KMS-11 (cell line): ENCODE measurements around the gene ZNF668.

Experiments used
- H2AFZ ChIP-seq: fragments of 200-600 bp; sonication (generic); 2 replicates; pipeline ENCODE4 v1.6.1; 2016; ENCODE audit warnings: antibody characterized with exemption, mixed run types, low read depth
- H3K27ac ChIP-seq: fragments of 200-600 bp; sonication (generic); 2 replicates; pipeline ENCODE4 v1.6.1; 2016; ENCODE audit warnings: mild to moderate bottlenecking, mixed run types
- H3K27me3 ChIP-seq: fragments of 200-600 bp; sonication (generic); 2 replicates; pipeline ENCODE4 v1.6.1; 2017; ENCODE audit warnings: mild to moderate bottlenecking, low read depth, mixed run types, moderate library complexity; ENCODE audit not compliant: insufficient read depth
- H3K36me3 ChIP-seq: fragments of 200-600 bp; sonication (generic); 2 replicates; pipeline ENCODE4 v1.6.1; 2017; ENCODE audit warnings: mild to moderate bottlenecking, mixed run types; ENCODE audit not compliant: insufficient read depth
- H3K4me1 ChIP-seq: fragments of 200-600 bp; sonication (generic); 2 replicates; pipeline ENCODE4 v1.6.1; 2016; ENCODE audit warnings: mild to moderate bottlenecking, low read depth, mixed run types; ENCODE audit not compliant: poor library complexity, severe bottlenecking
- H3K4me2 ChIP-seq: fragments of 200-600 bp; sonication (generic); 2 replicates; pipeline ENCODE4 v1.7.0; 2016; ENCODE audit warnings: mild to moderate bottlenecking, mixed run types
- H3K4me3 ChIP-seq: fragments of 200-600 bp; sonication (generic); IDR thresholded peaks from 2 replicates; pipeline ENCODE4 v1.6.1; 2017; ENCODE audit warnings: low read depth, low read length, mixed read lengths; ENCODE audit not compliant: insufficient read depth
- H3K79me2 ChIP-seq: fragments of 200-600 bp; sonication (generic); 2 replicates; pipeline ENCODE4 v1.6.1; 2016; ENCODE audit warnings: low read depth, mixed run types; ENCODE audit not compliant: insufficient read depth
- H3K9ac ChIP-seq: fragments of 200-600 bp; sonication (generic); 2 replicates; pipeline ENCODE4 v1.6.1; 2016; ENCODE audit warnings: mild to moderate bottlenecking, mixed run types
- H4K20me1 ChIP-seq: fragments of 200-600 bp; sonication (generic); 2 replicates; pipeline ENCODE4 v1.6.1; 2016; ENCODE audit warnings: mild to moderate bottlenecking, mixed run types; ENCODE audit not compliant: insufficient read depth
- CTCF ChIP-seq: fragments of 200-600 bp; sonication (generic); conservative IDR thresholded peaks from 2 replicates; pipeline ENCODE4 v1.6.1; 2017; ENCODE audit warnings: low read depth, mild to moderate bottlenecking, antibody characterized with exemption, low read length, moderate library complexity, mixed read lengths

Gene ZNF668

DNA sequence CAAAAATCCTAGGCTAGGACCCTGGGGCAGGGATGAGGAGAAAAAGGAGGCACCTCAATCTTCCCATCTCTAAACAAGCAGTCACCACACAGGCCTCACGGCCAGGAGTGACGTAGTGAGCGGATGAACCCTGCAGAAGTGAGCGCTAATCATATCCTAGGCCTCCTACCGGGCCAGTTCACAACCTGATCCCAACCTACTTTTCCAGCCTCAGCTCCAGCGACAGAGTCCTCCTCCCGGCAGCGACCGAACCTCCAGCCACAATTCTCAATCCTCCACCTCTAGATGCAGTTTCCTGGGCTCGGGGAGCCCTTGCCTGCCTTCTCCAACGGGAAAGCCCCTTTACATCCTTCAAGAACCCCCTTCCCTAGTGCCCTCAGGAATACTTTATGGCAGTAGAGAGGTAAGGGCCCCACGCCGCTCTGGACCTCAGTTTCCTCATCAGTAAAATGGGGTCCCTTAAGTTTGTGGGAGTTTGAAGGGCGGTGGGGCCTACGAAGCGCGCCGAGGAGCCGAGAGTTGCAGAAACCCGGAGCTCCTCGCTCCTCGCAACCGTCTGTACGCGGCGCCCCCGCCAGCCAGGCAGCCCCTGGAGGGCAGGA lies 1.4 kb downstream of the ZNF668 start:
- H3K27ac ChIP-seq, result peak overlapping the region; percentile 70
- H3K4me3 ChIP-seq, result no peak overlapping the region
- no peak for TF ChIP-seq CTCF
- peaks cover 73% of the 10 kb centered on the region for H3K79me2 ChIP-seq
- no peaks in the 10 kb centered on the region for H4K20me1 ChIP-seq
- peaks cover 25% of the 10 kb centered on the region for H3K4me1 ChIP-seq
- peak overlapping the region; percentile 90 for H2AFZ ChIP-seq
- H3K9ac ChIP-seq, result peak overlapping the region; percentile 81
- H3K27me3 ChIP-seq, result no peaks in the 10 kb centered on the region
- H3K4me2 ChIP-seq, result peak overlapping the region; percentile 75
- H3K36me3 ChIP-seq, result no peaks in the 10 kb centered on the region; the same call in 1 of the 2 replicates

DNA sequence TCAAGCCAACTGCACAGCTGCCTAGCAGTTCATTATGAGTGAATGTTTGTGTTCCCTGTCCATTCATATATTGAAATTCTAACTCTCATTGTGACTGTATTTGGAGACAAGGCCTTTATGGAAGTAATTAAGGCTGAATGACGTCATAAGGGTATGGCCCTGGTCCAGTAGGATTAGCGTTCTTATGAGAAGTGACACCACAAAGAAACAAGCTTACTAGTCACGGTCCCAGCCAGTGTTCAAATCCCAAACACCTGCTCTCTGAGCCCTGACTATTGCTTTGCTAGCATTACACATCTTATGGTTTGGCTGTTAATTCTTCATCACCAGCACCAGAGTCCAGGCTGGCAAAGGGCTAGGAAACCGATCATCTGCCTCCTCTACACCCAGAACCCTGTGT lies 2.2 kb downstream of the ZNF668 start:
- Histone ChIP-seq H4K20me1 (0 out of 2 replicates have a peak, but pooled peaks cover 1% of the 10 kb centered on the region), H3K4me1 (peaks cover 25% of the 10 kb centered on the region), H3K4me3 (no peak overlapping the region), H3K4me2 (peak overlapping the region; percentile 75), H3K9ac (no peak overlapping the region; the same call in 1 of the 2 replicates), H3K79me2 (peaks cover 65% of the 10 kb centered on the region), H3K27me3 (no peaks in the 10 kb centered on the region), H3K36me3 (no peaks in the 10 kb centered on the region; the same call in 1 of the 2 replicates), H3K27ac (peak overlapping the region; percentile 70; the same call in 1 of the 2 replicates), H2AFZ (no peak overlapping the region)
- no peak for TF ChIP-seq CTCF

DNA sequence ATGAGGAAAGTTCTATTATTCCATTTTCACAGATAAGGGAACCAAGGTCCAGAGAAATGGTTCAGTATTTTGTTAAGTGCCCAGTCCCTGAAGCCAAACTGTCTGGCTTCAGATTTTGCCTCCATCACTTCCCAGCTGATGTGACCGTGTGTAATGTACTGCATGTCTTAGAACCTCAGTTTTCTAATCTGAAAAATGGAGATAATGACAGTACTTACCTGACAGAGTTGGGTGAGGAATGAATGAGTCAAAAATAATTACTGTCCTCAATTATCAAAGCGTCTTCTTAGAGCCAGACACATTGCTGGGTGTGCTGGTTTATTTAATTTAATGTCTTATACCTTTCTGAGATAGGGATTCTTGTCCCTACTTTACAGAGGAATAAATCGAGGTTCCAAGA lies 6.7 kb downstream of the ZNF668 start:
- Histone ChIP-seq H4K20me1 (0 out of 2 replicates have a peak, but pooled peaks cover 8% of the 10 kb centered on the region), H2AFZ (no peak overlapping the region), H3K4me1 (peaks cover 15% of the 10 kb centered on the region), H3K27me3 (no peaks in the 10 kb centered on the region), H3K36me3 (no peaks in the 10 kb centered on the region), H3K4me2 (no peak overlapping the region), H3K9ac (no peak overlapping the region), H3K27ac (no peak overlapping the region), H3K79me2 (peaks cover 43% of the 10 kb centered on the region; the same call in 1 of the 2 replicates), H3K4me3 (no peak overlapping the region)
- TF ChIP-seq CTCF, result no peak

DNA sequence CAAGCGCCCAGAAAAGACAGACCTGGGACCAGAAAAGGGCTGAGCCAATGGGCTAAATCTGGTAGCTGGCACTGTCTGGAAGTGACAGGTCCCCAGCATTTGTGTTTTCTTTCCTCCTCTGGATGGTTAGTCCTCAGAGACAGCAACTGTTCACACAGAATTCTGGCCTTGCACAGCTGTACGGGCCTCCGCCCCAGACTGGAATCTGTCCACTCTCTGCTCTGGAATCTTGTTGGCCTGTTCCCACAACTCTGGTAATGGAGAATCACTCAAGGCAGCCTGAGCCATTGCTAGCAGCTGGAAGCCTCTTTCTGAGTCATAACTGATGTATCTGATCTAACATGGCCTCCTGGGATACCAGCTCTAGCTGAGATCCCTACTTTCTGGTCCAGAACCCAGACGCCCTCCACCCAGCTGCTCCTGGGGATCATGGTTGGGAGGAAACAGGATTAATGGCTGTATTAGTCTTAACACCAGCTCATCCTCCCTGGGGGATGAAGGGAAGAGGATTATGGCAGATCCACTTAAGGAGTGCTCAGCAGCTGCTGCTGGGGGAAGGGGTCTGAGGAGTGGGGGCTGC lies 9.1 kb downstream of the ZNF668 start:
- no peaks in the 10 kb centered on the region for H3K27me3 ChIP-seq
- no peak overlapping the region for H2AFZ ChIP-seq
- no peak overlapping the region for H3K9ac ChIP-seq
- 0 out of 2 replicates have a peak, but pooled peaks cover 8% of the 10 kb centered on the region for H4K20me1 ChIP-seq
- no peak for TF ChIP-seq CTCF
- H3K27ac ChIP-seq, result no peak overlapping the region
- H3K4me2 ChIP-seq, result no peak overlapping the region
- H3K4me3 ChIP-seq, result no peak overlapping the region
- no peaks in the 10 kb centered on the region for H3K4me1 ChIP-seq
- H3K79me2 ChIP-seq, result peaks cover 24% of the 10 kb centered on the region; the same call in 1 of the 2 replicates
- H3K36me3 ChIP-seq, result no peaks in the 10 kb centered on the region
